ENCODE data around the gene FGFR2. TPM values are rescaled to one million over a fixed set of nuclear protein-coding genes. Genes with fewer than 3 reads are reported as not detected.

Gene FGFR2
- total RNA-seq, 1 experiment from 2014 or later: not detected

DNA sequence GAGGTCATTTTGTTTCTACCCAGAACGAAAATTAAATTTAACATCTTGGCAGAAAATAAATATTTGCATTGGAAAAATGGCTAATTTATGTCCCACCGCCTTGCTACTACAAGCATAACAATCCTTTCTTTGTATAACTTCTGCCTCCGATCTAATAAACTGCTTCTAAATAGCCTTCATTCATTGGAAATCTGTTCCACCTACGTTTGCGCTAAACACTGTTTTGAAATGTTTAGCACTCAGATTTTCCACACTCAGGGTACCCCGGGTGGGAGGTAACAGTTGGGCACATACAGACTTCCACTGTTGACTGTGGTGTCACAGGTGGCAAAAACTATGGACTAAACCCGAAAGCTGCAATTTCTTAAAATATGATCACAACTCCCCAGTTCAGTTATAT is 96.4 kb downstream of the FGFR2 start:
- DNase-seq: no peak
- H3K27me3 ChIP-seq (ENCODE audit: low read length): no peaks in the 10 kb centered on the region
- H2AFZ ChIP-seq (ENCODE audit: low read length): no peak overlapping the region
- H3K36me3 ChIP-seq (ENCODE audit: insufficient read depth, low read length): no peaks in the 10 kb centered on the region
- no peaks in the 10 kb centered on the region for H3K9me3 ChIP-seq (ENCODE audit: low read length)
- no peaks in the 10 kb centered on the region for H3K9me2 ChIP-seq (replicated peaks; ENCODE audit: insufficient read depth, low read length)
- H3K79me2 ChIP-seq (ENCODE audit: low read length): no peaks in the 10 kb centered on the region
- H3K9ac ChIP-seq (ENCODE audit: low read length): no peak overlapping the region
- H3K27ac ChIP-seq (ENCODE audit: low read length): no peak overlapping the region
- H3K4me1 ChIP-seq (ENCODE audit: low read length): no peaks in the 10 kb centered on the region
- H3K4me2 ChIP-seq (ENCODE audit: low read depth, low read length, poor library complexity, severe bottlenecking): no peak overlapping the region
- no peaks in the 10 kb centered on the region for H4K20me1 ChIP-seq (ENCODE audit: insufficient read depth, low read depth, low read length)
- no peak overlapping the region for H3K4me3 ChIP-seq (ENCODE audit: low read length)

- no peaks in the 10 kb centered on the region for H3K9me2 ChIP-seq (replicated peaks; ENCODE audit: insufficient read depth, low read length)
- no peak overlapping the region for H2AFZ ChIP-seq (ENCODE audit: low read length)
- no peaks in the 10 kb centered on the region for H4K20me1 ChIP-seq (ENCODE audit: insufficient read depth, low read depth, low read length)
- no peak overlapping the region for H3K4me3 ChIP-seq (ENCODE audit: low read length)
- no peaks in the 10 kb centered on the region for H3K36me3 ChIP-seq (ENCODE audit: insufficient read depth, low read length)
- no peak overlapping the region for H3K4me2 ChIP-seq (ENCODE audit: low read depth, low read length, poor library complexity, severe bottlenecking)
- no peaks in the 10 kb centered on the region for H3K9me3 ChIP-seq (ENCODE audit: low read length)
- no peak overlapping the region for H3K27ac ChIP-seq (ENCODE audit: low read length)
- no peaks in the 10 kb centered on the region for H3K4me1 ChIP-seq (ENCODE audit: low read length)
- no peaks in the 10 kb centered on the region for H3K27me3 ChIP-seq (ENCODE audit: low read length)
- DNase-seq: no peak
- no peaks in the 10 kb centered on the region for H3K79me2 ChIP-seq (ENCODE audit: low read length)
- H3K9ac ChIP-seq (ENCODE audit: low read length): no peak overlapping the region
Observed at GRCh38 chr10:121500701-121501332, 97.4 kb downstream of the FGFR2 start.

- no peak overlapping the region for H3K4me2 ChIP-seq (ENCODE audit: low read depth, low read length, poor library complexity, severe bottlenecking)
- H3K9me2 ChIP-seq (replicated peaks; ENCODE audit: insufficient read depth, low read length): no peaks in the 10 kb centered on the region
- DNase-seq: no peak
- no peak overlapping the region for H2AFZ ChIP-seq (ENCODE audit: low read length)
- H3K27ac ChIP-seq (ENCODE audit: low read length): no peak overlapping the region
- no peak overlapping the region for H3K4me3 ChIP-seq (ENCODE audit: low read length)
- no peaks in the 10 kb centered on the region for H3K27me3 ChIP-seq (ENCODE audit: low read length)
- H3K4me1 ChIP-seq (ENCODE audit: low read length): no peaks in the 10 kb centered on the region
- no peaks in the 10 kb centered on the region for H4K20me1 ChIP-seq (ENCODE audit: insufficient read depth, low read depth, low read length)
- H3K36me3 ChIP-seq (ENCODE audit: insufficient read depth, low read length): no peaks in the 10 kb centered on the region
- no peaks in the 10 kb centered on the region for H3K9me3 ChIP-seq (ENCODE audit: low read length)
- no peaks in the 10 kb centered on the region for H3K79me2 ChIP-seq (ENCODE audit: low read length)
- H3K9ac ChIP-seq (ENCODE audit: low read length): no peak overlapping the region
Observed at GRCh38 chr10:121497513-121498470, 100.5 kb downstream of the FGFR2 start.

GRCh38 chr10:121495719-121496118 is 102.5 kb downstream of the FGFR2 start:
- H4K20me1 ChIP-seq (ENCODE audit: insufficient read depth, low read depth, low read length): no peaks in the 10 kb centered on the region
- H3K4me3 ChIP-seq (ENCODE audit: low read length): no peak overlapping the region
- H3K79me2 ChIP-seq (ENCODE audit: low read length): no peaks in the 10 kb centered on the region
- H3K4me2 ChIP-seq (ENCODE audit: low read depth, low read length, poor library complexity, severe bottlenecking): no peak overlapping the region
- no peak overlapping the region for H3K9ac ChIP-seq (ENCODE audit: low read length)
- H3K27ac ChIP-seq (ENCODE audit: low read length): no peak overlapping the region
- no peaks in the 10 kb centered on the region for H3K27me3 ChIP-seq (ENCODE audit: low read length)
- no peak overlapping the region for H2AFZ ChIP-seq (ENCODE audit: low read length)
- H3K9me3 ChIP-seq (ENCODE audit: low read length): no peaks in the 10 kb centered on the region
- DNase-seq: no peak
- no peaks in the 10 kb centered on the region for H3K9me2 ChIP-seq (replicated peaks; ENCODE audit: insufficient read depth, low read length)
- H3K4me1 ChIP-seq (ENCODE audit: low read length): no peaks in the 10 kb centered on the region
- H3K36me3 ChIP-seq (ENCODE audit: insufficient read depth, low read length): no peaks in the 10 kb centered on the region

- no peaks in the 10 kb centered on the region for H3K4me1 ChIP-seq (ENCODE audit: low read length)
- H3K27me3 ChIP-seq (ENCODE audit: low read length): no peaks in the 10 kb centered on the region
- H4K20me1 ChIP-seq (ENCODE audit: insufficient read depth, low read depth, low read length): no peaks in the 10 kb centered on the region
- no peak overlapping the region for H3K4me3 ChIP-seq (ENCODE audit: low read length)
- H3K27ac ChIP-seq (ENCODE audit: low read length): no peak overlapping the region
- H2AFZ ChIP-seq (ENCODE audit: low read length): no peak overlapping the region
- H3K79me2 ChIP-seq (ENCODE audit: low read length): no peaks in the 10 kb centered on the region
- no peaks in the 10 kb centered on the region for H3K9me3 ChIP-seq (ENCODE audit: low read length)
- H3K9ac ChIP-seq (ENCODE audit: low read length): no peak overlapping the region
- H3K9me2 ChIP-seq (replicated peaks; ENCODE audit: insufficient read depth, low read length): no peaks in the 10 kb centered on the region
- H3K36me3 ChIP-seq (ENCODE audit: insufficient read depth, low read length): no peaks in the 10 kb centered on the region
- H3K4me2 ChIP-seq (ENCODE audit: low read depth, low read length, poor library complexity, severe bottlenecking): no peak overlapping the region
- no peak for DNase-seq
Observed at GRCh38 chr10:121494296-121494695, 103.9 kb downstream of the FGFR2 start.

- H3K4me3 ChIP-seq (ENCODE audit: low read length): no peak overlapping the region
- no peaks in the 10 kb centered on the region for H3K9me2 ChIP-seq (replicated peaks; ENCODE audit: insufficient read depth, low read length)
- H4K20me1 ChIP-seq (ENCODE audit: insufficient read depth, low read depth, low read length): no peaks in the 10 kb centered on the region
- H3K27ac ChIP-seq (ENCODE audit: low read length): no peak overlapping the region
- no peaks in the 10 kb centered on the region for H3K79me2 ChIP-seq (ENCODE audit: low read length)
- no peaks in the 10 kb centered on the region for H3K36me3 ChIP-seq (ENCODE audit: insufficient read depth, low read length)
- H3K9ac ChIP-seq (ENCODE audit: low read length): no peak overlapping the region
- no peak overlapping the region for H2AFZ ChIP-seq (ENCODE audit: low read length)
- no peak for DNase-seq
- no peaks in the 10 kb centered on the region for H3K9me3 ChIP-seq (ENCODE audit: low read length)
- H3K27me3 ChIP-seq (ENCODE audit: low read length): no peaks in the 10 kb centered on the region
- H3K4me1 ChIP-seq (ENCODE audit: low read length): no peaks in the 10 kb centered on the region
- H3K4me2 ChIP-seq (ENCODE audit: low read depth, low read length, poor library complexity, severe bottlenecking): no peak overlapping the region
Observed at GRCh38 chr10:121493521-121493920, 104.7 kb downstream of the FGFR2 start.

DNA sequence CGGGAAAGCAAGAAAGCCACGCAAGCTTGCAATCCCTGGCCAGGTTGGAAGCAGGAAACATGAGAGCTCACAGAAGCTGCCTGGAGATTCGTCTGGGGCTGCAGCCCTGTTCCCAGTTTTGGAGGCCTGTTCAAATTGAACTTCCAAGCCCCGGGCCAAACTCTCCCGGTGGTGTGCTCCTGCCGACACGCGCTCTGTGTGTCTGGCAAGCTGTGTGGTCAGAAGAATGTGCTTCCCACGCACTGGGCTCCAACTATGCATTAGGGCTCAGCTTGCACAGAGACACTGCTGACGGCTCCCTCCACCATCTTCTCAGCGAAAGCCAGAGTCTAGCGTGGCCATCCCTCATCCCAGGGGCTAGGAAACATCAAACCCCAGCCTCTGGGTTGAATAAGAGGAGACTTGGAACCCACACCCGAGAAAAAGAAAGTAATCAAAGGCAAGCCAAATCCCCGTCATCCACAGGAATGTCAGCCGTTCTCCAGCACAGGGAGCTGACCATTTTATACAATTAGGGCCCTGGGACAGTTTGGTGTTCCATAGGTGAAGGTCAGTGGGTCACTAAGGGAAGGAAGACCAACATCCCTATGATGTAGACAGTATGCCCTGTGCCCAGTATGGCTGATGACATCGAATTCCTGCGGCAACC is 107.2 kb downstream of the FGFR2 start:
- Histone ChIP-seq H3K4me1 (ENCODE audit: low read length) (no peaks in the 10 kb centered on the region), H3K36me3 (ENCODE audit: insufficient read depth, low read length) (no peaks in the 10 kb centered on the region), H3K4me2 (ENCODE audit: low read depth, low read length, poor library complexity, severe bottlenecking) (no peak overlapping the region), H3K79me2 (ENCODE audit: low read length) (no peaks in the 10 kb centered on the region), H3K4me3 (ENCODE audit: low read length) (no peak overlapping the region), H3K27me3 (ENCODE audit: low read length) (no peaks in the 10 kb centered on the region), H3K9ac (ENCODE audit: low read length) (no peak overlapping the region), H2AFZ (ENCODE audit: low read length) (no peak overlapping the region), H3K27ac (ENCODE audit: low read length) (no peak overlapping the region), H4K20me1 (ENCODE audit: insufficient read depth, low read depth, low read length) (no peaks in the 10 kb centered on the region), H3K9me3 (ENCODE audit: low read length) (no peaks in the 10 kb centered on the region), H3K9me2 (replicated peaks; ENCODE audit: insufficient read depth, low read length) (no peaks in the 10 kb centered on the region)
- no peak for DNase-seq

DNA sequence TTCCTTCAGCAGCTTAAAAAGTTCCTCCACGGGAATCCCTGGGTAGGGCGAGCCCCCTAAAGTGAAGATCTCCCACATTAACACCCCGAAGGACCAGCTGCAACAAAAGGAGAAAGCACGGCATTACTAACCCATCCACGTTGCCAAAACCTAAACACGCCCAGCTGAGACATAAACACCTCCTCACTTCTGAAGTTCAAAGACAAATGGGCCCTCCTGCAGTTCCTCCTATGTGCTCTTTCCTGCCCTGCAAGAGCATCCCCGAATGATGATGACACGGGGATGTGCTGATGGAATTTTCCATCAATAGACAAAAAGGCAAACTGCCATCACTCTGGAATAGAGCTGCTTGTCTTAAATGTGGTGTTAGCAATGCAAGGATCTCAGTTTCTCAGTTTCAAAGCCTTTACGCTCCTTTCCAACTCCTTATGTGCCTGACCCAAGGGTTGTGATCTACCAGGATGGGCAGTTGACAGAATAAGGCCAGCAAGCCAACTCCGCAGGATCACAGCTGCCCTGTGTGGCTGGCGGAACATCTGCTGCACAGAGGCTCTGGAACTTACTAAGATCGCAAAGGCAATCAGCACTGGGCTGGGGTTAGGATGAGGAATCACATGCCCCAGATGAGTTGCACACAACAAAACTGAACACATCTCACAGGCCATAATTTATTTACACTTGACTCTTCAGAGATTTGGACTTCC is 112.7 kb downstream of the FGFR2 start:
- Histone ChIP-seq H2AFZ (ENCODE audit: low read length) (no peak overlapping the region), H4K20me1 (ENCODE audit: insufficient read depth, low read depth, low read length) (no peaks in the 10 kb centered on the region), H3K9me2 (replicated peaks; ENCODE audit: insufficient read depth, low read length) (no peaks in the 10 kb centered on the region), H3K27ac (ENCODE audit: low read length) (no peak overlapping the region), H3K9ac (ENCODE audit: low read length) (no peak overlapping the region), H3K9me3 (ENCODE audit: low read length) (no peaks in the 10 kb centered on the region), H3K4me1 (ENCODE audit: low read length) (no peaks in the 10 kb centered on the region), H3K79me2 (ENCODE audit: low read length) (no peaks in the 10 kb centered on the region), H3K36me3 (ENCODE audit: insufficient read depth, low read length) (no peaks in the 10 kb centered on the region), H3K4me2 (ENCODE audit: low read depth, low read length, poor library complexity, severe bottlenecking) (no peak overlapping the region), H3K4me3 (ENCODE audit: low read length) (no peak overlapping the region), H3K27me3 (ENCODE audit: low read length) (no peaks in the 10 kb centered on the region)
- DNase-seq: no peak

Data from Karpas-422 (cell line).